Liver (tissue), 3 donors: ENCODE measurements around the gene SEMA5A.

Experiments
- FOXA1 ChIP-seq: IDR thresholded peaks from 2 replicates; pipeline ENCODE4 v1.6.1; 2016; ENCODE audit warnings: antibody characterized with exemption
- FOXA2 ChIP-seq: IDR thresholded peaks from 2 replicates; pipeline ENCODE4 v1.6.1; 2016; ENCODE audit warnings: antibody characterized with exemption
- RAD21 ChIP-seq, 2 donors: IDR thresholded peaks; 2 replicates each; pipeline ENCODE4 v1.6.1; 2016; ENCODE audit warnings: antibody characterized with exemption in 2 of 2, mild to moderate bottlenecking in 2 of 2
- RXRA ChIP-seq, 2 donors: IDR thresholded peaks; 2 replicates each; pipeline ENCODE4 v1.6.1; 2017 to 2018; ENCODE audit warnings: antibody characterized with exemption in 2 of 2, mild to moderate bottlenecking in 1 of 2
- SP1 ChIP-seq: IDR thresholded peaks from 2 replicates; pipeline ENCODE4 v1.6.1; 2018; ENCODE audit warnings: antibody characterized with exemption, mild to moderate bottlenecking
- TF ChIP-seq, protein P1 (sequence below): fragments of 150-350 bp; IDR thresholded peaks from 2 replicates; pipeline ENCODE4 v1.5.1; 2017; ENCODE audit warnings: improper control_type of control experiment, low read depth, low read length; ENCODE audit not compliant: missing input control
- TF ChIP-seq, protein P2 (sequence below): IDR thresholded peaks from 2 replicates; pipeline ENCODE4 v1.6.1; 2016; ENCODE audit warnings: antibody characterized with exemption, mild to moderate bottlenecking
- donor health status: healthy.
- donor health status: healthy.

DNA sequence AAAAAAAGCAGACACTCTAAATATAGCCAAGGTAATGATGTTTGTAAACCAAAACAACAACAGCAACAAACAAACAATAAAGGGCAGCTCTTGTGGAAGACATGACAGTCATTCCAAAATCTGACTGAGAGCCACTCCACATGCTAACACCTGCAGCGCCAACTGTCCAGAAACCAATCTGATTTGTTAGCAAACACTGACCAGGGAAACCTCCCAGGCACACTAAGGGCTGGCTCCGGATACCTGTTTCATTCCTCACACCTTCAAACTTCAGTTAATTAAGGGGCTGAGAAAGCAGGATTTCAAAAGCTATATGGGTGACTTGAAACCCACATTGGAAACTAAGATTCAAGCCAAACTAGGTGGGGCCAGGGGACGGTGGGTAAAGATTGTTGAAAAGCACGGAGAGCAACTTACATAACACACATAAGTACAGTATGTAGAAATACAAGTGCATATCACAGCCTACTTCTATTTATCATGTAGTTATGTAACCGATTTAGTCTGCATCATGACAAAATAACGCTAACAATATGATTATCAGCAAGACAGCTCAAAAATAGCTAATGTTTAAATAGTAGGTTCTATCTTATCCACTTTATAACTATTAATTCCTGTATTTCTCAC lies 203.6 kb downstream of the SEMA5A start:
- TF ChIP-seq, protein P1, sequence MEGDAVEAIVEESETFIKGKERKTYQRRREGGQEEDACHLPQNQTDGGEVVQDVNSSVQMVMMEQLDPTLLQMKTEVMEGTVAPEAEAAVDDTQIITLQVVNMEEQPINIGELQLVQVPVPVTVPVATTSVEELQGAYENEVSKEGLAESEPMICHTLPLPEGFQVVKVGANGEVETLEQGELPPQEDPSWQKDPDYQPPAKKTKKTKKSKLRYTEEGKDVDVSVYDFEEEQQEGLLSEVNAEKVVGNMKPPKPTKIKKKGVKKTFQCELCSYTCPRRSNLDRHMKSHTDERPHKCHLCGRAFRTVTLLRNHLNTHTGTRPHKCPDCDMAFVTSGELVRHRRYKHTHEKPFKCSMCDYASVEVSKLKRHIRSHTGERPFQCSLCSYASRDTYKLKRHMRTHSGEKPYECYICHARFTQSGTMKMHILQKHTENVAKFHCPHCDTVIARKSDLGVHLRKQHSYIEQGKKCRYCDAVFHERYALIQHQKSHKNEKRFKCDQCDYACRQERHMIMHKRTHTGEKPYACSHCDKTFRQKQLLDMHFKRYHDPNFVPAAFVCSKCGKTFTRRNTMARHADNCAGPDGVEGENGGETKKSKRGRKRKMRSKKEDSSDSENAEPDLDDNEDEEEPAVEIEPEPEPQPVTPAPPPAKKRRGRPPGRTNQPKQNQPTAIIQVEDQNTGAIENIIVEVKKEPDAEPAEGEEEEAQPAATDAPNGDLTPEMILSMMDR: no peak
- TF ChIP-seq, protein P2, sequence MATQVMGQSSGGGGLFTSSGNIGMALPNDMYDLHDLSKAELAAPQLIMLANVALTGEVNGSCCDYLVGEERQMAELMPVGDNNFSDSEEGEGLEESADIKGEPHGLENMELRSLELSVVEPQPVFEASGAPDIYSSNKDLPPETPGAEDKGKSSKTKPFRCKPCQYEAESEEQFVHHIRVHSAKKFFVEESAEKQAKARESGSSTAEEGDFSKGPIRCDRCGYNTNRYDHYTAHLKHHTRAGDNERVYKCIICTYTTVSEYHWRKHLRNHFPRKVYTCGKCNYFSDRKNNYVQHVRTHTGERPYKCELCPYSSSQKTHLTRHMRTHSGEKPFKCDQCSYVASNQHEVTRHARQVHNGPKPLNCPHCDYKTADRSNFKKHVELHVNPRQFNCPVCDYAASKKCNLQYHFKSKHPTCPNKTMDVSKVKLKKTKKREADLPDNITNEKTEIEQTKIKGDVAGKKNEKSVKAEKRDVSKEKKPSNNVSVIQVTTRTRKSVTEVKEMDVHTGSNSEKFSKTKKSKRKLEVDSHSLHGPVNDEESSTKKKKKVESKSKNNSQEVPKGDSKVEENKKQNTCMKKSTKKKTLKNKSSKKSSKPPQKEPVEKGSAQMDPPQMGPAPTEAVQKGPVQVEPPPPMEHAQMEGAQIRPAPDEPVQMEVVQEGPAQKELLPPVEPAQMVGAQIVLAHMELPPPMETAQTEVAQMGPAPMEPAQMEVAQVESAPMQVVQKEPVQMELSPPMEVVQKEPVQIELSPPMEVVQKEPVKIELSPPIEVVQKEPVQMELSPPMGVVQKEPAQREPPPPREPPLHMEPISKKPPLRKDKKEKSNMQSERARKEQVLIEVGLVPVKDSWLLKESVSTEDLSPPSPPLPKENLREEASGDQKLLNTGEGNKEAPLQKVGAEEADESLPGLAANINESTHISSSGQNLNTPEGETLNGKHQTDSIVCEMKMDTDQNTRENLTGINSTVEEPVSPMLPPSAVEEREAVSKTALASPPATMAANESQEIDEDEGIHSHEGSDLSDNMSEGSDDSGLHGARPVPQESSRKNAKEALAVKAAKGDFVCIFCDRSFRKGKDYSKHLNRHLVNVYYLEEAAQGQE: no peak
- TF ChIP-seq RAD21 (IDR thresholded peaks at IDR 0.05) (no peak), SP1 (no peak), RXRA (IDR thresholded peaks at IDR 0.05) (no peak), FOXA1 (no peak), FOXA2 (no peak)
